Left lung (tissue), 10 donors: Measurements from ENCODE around the gene KIRREL3. TPM values are rescaled to one million over a fixed set of nuclear protein-coding genes. Genes with fewer than 3 reads are reported as not detected.

Experiments
- ATAC-seq: fragments of 200-7000 bp; cut with Tn5 transposase; one replicate; pipeline ENCODE4 v1.9.1; 2020; ENCODE audit warnings: moderate library complexity
- DNase-seq, 4 donors: peaks; one replicate each; pipeline ENCODE4 v3.0.0-alpha.2; 2013 to 2020
- H3K27ac ChIP-seq, 2 donors: fragments of 200-600 bp; sonication (generic) in 1 of 2; one replicate each; pipeline versions ENCODE4 v1.5.0 to v1.8.0; 2020 to 2021
- H3K27me3 ChIP-seq, 2 donors: fragments of 200-600 bp; sonication (generic) in 1 of 2; one replicate each; pipeline versions ENCODE4 v1.5.0 to v1.8.0; 2020 to 2021
- H3K36me3 ChIP-seq, 2 donors: fragments of 200-600 bp; sonication (generic) in 1 of 2; one replicate each; pipeline versions ENCODE4 v1.5.0 to v1.8.0; 2020 to 2021
- H3K4me1 ChIP-seq, 2 donors: fragments of 200-600 bp; one replicate each; pipeline ENCODE4 v1.8.0; 2021
- H3K4me3 ChIP-seq, 2 donors: fragments of 200-600 bp; sonication (generic) in 1 of 2; one replicate each; pipeline versions ENCODE4 v1.5.0 to v1.8.0; 2020 to 2021; ENCODE audit warnings: mild to moderate bottlenecking in 1 of 2
- H3K9me3 ChIP-seq, 2 donors: fragments of 200-600 bp; sonication (generic) in 1 of 2; one replicate each; pipeline versions ENCODE4 v1.5.0 to v1.8.0; 2020 to 2021
- intact Hi-C, 2 donors: fragments of 100-400 bp; cut with DNase I; formaldehyde crosslinking; loops; one replicate each; pipeline versions ENCODE4 v1.11.2 to v1.14.2; 2022
- polyA plus RNA-seq, 6 donors: library from polyadenylated mRNA; unstranded; fragments of 120-200 nt; gene quantifications; one replicate each; pipeline ENCODE4 v1.2.1, GENCODE V29; 2013; ENCODE audit not compliant: insufficient read length in 6 of 6
- total RNA-seq, 2 donors: library from RNA; stranded (reverse); fragmentation: NEBNext Ultra II Directional; extraction: Animal tissue kit (Norgen Biotek cat#: 25700); gene quantifications; one replicate each; pipeline ENCODE4 v1.2.1, GENCODE V29; 2021
- TF ChIP-seq, protein P1 (sequence below), 2 donors: fragments of 200-600 bp; sonication (generic) in 1 of 2; IDR thresholded peaks; one replicate each; pipeline versions ENCODE4 v1.5.0 to v1.8.0; 2021; ENCODE audit warnings: antibody characterized with exemption in 2 of 2
- donor health status: DM: no; HTN: yes; CAD: no.
- donor health status: DM: no; HTN: no; CAD: no.

KIRREL3 gene
- total and polyA plus RNA-seq, 8 donors: 1.6 to 2.5 (median 2.0) TPM; not detected in 2

DNA sequence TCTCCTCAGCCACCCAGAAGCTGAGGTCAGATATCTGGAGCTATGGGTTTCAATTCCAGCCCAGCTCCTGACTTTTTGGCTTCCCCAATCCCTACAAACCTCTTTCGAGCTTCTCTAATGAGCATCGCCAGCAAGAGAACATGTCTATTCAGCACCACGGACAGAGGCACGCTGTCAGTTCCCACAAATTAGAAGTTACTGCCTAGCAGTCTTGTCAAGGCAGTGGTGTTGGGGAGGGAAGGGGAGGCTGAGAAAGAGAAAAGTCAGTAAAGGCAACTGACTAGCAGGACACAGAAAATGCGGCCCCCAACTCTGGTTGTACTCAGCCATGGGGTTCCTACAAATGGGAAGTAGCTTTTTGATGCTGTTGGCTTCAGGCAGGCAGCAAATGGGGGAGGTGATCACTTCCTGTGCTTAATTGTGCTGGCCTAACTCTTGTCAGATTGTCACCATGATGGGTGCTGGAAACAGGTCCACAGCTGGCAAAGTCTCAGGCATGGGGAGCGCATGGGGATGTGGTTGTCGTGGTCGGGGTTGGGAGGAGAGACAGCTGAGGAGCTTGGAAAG is 439.2 kb downstream of the KIRREL3 start:
- TF ChIP-seq, protein P1, sequence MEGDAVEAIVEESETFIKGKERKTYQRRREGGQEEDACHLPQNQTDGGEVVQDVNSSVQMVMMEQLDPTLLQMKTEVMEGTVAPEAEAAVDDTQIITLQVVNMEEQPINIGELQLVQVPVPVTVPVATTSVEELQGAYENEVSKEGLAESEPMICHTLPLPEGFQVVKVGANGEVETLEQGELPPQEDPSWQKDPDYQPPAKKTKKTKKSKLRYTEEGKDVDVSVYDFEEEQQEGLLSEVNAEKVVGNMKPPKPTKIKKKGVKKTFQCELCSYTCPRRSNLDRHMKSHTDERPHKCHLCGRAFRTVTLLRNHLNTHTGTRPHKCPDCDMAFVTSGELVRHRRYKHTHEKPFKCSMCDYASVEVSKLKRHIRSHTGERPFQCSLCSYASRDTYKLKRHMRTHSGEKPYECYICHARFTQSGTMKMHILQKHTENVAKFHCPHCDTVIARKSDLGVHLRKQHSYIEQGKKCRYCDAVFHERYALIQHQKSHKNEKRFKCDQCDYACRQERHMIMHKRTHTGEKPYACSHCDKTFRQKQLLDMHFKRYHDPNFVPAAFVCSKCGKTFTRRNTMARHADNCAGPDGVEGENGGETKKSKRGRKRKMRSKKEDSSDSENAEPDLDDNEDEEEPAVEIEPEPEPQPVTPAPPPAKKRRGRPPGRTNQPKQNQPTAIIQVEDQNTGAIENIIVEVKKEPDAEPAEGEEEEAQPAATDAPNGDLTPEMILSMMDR (IDR thresholded peaks at IDR 0.05): no peak
- Histone ChIP-seq H3K9me3 (no peaks in the 10 kb centered on the region), H3K36me3 (no peaks in the 10 kb centered on the region), H3K27ac (no peak overlapping the region), H3K4me3 (no peak overlapping the region), H3K27me3 (peaks cover 0 to 16% of the 10 kb centered on the region in 2 donors), H3K4me1 (no peaks in the 10 kb centered on the region)
- DNase-seq (peak in 3 of 4 donors; percentile 40 to 81 (median 65)), ATAC-seq (peak; percentile 69)
- intact Hi-C loops: no loop called here

DNA sequence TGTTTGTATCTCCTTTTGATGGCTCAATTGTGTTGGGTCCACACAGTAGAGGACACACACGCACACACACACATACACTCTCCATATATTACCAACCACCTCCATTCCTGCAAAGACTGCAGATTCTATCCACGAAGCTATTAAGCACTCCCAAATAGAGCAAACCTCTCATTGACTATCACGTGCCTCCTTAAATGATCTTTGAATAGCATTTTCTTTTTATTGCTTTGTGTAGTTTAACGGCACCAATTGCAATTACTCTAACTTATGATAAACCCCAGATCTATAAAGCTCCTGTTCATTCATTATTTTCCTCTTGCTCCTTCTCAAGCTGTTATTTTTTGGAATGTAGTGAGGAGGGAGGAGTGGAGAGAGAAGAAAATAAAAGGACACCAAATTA is 440.3 kb downstream of the KIRREL3 start:
- H3K9me3 ChIP-seq: no peaks in the 10 kb centered on the region
- no peak overlapping the region for H3K4me3 ChIP-seq
- ATAC-seq (no peak), DNase-seq (no peak)
- H3K36me3 ChIP-seq: no peaks in the 10 kb centered on the region
- peaks cover 0 to 13% of the 10 kb centered on the region in 2 donors for H3K27me3 ChIP-seq
- H3K4me1 ChIP-seq: no peaks in the 10 kb centered on the region
- TF ChIP-seq, protein P1 (IDR thresholded peaks at IDR 0.05): no peak
- intact Hi-C loops: no loop called here
- H3K27ac ChIP-seq: no peak overlapping the region

DNA sequence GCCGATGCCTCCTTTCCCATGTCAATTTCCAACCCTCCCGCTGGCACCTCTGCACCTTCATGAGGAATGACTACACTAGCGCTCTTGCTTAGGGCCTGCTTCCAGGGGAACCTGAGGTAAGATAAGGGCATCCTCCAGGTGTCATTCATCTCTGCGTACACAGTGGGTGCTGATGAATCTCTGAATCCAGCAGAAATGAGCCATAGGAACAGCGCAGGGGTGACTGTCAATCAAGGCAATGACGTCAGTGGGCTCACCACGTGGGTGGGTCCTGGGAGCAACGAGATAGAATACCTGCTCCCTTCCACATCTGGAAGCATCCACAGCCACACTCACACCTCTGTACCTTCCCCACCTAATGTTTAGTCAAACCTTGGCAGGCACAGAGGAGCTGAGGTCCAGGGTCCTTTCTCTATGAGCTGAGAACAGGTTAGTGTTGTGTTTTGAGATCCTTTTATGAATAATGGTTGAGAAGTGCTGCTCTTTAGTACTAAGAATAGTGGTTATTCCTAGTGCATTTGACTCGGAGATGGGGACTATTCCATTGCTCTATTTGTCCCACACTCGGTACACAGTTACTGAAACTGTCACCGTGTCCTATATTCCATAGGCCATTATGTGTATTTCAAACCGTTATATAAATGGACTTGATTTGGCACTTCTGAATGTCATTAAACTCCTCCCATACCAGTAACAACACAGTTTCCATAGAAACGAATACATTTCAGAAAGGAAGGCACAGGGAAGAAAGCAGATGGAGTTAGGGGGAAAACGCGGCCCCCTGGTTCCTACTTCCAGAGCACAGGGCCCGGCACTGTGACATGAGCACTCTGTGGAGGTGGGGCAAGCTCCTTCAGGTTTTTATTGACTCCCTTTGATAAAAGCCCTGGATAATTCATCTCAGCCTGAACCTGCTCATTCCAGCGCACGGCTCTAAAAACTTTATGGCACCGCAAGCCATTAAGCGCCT is 451.7 kb downstream of the KIRREL3 start:
- H3K4me1 ChIP-seq: no peaks in the 10 kb centered on the region
- H3K36me3 ChIP-seq: no peaks in the 10 kb centered on the region
- peaks cover 0 to 9% of the 10 kb centered on the region in 2 donors for H3K27me3 ChIP-seq
- H3K9me3 ChIP-seq: no peaks in the 10 kb centered on the region
- no peak overlapping the region for H3K4me3 ChIP-seq
- intact Hi-C loops: no loop called here
- H3K27ac ChIP-seq: no peak overlapping the region
- TF ChIP-seq, protein P1 (IDR thresholded peaks at IDR 0.05): no peak
- DNase-seq (no peak), ATAC-seq (no peak)

DNA sequence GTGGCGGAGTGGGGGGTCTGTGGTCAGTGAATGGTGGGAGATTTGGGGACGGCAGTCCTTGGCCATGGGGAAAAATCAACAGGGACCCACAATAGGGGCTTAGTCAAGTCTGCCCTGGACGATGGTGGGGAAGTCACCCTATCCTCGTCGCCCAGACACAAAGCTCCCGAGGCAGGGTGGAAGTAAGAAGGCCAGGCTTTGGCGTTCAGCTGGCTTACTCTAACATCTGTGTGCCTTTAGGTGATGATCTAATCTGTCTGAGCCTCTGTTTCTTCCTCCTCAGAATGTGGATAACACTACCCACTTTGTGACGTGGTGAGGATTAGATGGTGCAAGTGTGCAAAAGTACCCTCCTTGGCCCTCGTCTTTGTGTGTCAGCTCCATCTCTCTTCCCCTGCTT is 452.9 kb downstream of the KIRREL3 start:
- TF ChIP-seq, protein P1 (IDR thresholded peaks at IDR 0.05): no peak
- H3K36me3 ChIP-seq: no peaks in the 10 kb centered on the region
- intact Hi-C loops: no loop called here
- no peaks in the 10 kb centered on the region for H3K9me3 ChIP-seq
- peaks cover 0 to 14% of the 10 kb centered on the region in 2 donors for H3K27me3 ChIP-seq
- ATAC-seq (no peak), DNase-seq (no peak)
- H3K4me3 ChIP-seq: no peak overlapping the region
- H3K4me1 ChIP-seq: no peaks in the 10 kb centered on the region
- H3K27ac ChIP-seq: no peak overlapping the region

DNA sequence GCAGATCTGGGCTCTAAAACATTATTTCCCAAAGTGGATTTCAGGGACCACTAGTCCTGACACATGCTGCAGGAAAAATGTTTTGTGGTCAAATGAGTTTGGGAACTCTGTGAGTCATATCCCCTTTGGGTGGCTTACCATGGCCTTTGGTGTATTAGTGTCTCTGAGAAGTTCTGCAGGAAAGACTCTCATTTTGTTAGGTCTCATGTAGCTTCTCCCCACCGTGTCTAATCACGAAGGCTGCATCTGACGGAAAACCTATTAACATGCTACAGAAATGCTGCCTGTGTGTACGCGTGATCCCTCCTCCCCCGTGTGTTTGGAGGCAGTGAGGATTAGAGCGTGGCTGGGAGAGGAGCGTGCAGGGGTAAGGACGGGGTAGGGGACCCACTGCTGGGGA is 453.4 kb downstream of the KIRREL3 start:
- H3K4me1 ChIP-seq: no peaks in the 10 kb centered on the region
- no peak for DNase-seq
- H3K27ac ChIP-seq: no peak overlapping the region
- no peaks in the 10 kb centered on the region for H3K36me3 ChIP-seq
- intact Hi-C loops: no loop called here
- TF ChIP-seq, protein P1 (IDR thresholded peaks at IDR 0.05): no peak
- no peaks in the 10 kb centered on the region for H3K9me3 ChIP-seq
- no peak overlapping the region for H3K4me3 ChIP-seq
- peaks cover 0 to 14% of the 10 kb centered on the region in 2 donors for H3K27me3 ChIP-seq
- no peak for ATAC-seq
